ENCODE results near the gene AHNAK.

DNA sequence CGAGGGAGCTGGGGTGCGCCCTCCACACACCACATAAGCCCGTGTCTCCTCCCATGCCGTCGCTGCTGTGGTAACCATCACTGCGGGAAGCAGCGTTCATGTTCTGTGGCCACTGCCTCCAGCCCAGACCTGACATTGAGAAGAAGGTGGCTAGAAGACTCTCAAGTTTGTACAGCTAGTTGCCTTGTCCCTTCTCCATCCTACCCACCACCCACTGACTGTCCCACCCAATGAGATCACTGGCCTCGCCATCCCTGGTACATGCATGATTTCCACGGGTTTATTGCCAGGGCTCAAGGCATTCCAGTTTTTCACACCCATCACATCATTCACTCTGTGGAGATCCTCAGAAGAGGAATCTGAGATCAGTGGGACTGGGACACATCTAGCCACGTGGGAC, 33.0 kb downstream of the AHNAK start:
- TF ChIP-seq, protein P1, sequence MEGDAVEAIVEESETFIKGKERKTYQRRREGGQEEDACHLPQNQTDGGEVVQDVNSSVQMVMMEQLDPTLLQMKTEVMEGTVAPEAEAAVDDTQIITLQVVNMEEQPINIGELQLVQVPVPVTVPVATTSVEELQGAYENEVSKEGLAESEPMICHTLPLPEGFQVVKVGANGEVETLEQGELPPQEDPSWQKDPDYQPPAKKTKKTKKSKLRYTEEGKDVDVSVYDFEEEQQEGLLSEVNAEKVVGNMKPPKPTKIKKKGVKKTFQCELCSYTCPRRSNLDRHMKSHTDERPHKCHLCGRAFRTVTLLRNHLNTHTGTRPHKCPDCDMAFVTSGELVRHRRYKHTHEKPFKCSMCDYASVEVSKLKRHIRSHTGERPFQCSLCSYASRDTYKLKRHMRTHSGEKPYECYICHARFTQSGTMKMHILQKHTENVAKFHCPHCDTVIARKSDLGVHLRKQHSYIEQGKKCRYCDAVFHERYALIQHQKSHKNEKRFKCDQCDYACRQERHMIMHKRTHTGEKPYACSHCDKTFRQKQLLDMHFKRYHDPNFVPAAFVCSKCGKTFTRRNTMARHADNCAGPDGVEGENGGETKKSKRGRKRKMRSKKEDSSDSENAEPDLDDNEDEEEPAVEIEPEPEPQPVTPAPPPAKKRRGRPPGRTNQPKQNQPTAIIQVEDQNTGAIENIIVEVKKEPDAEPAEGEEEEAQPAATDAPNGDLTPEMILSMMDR (IDR thresholded peaks at IDR 0.05), result no peak
- TF ChIP-seq POLR2A (IDR thresholded peaks at IDR 0.05), result no peak
